ENCODE data around the gene RAPGEF2. TPM values are rescaled to one million over a fixed set of nuclear protein-coding genes. Genes with fewer than 3 reads are reported as not detected.
A peak's percentile ranks its signal among the peaks of the same experiment; 100 is the strongest.
"Not testable (repeated sequence)": the region's sequence is repeated elsewhere in the genome, so short reads cannot be mapped to it uniquely, and the experiment has no call there.

RAPGEF2 gene
- polyA plus RNA-seq, 1 experiment, result 19.6 TPM

- DNase-seq (ENCODE audit: low read depth), result peak; percentile 31
- TF ChIP-seq CTCF (IDR thresholded peaks at IDR 0.05; ENCODE audit: insufficient read depth, low read depth, low read length), result no peak
- CTCF ChIA-PET, result interaction anchor here (1.1 to 2.0 kb wide), 2 partner anchors 12 to 45 kb away, joined by 3 to 6 read pairs; no protein-coding TSS in a partner anchor
- H3K27me3 ChIP-seq (ENCODE audit: control insufficient read depth, insufficient read depth, low read length), result no peaks in the 10 kb centered on the region
- peaks cover 3% of the 10 kb centered on the region for H3K36me3 ChIP-seq (ENCODE audit: control insufficient read depth, insufficient read depth, low read length)
- POLR2A ChIA-PET, result interaction anchor here (0.6 kb wide), 2 partner anchors 11 to 47 kb away, joined by 3 to 7 read pairs; no protein-coding TSS in a partner anchor
- H3K4me3 ChIP-seq (ENCODE audit: low read depth, low read length), result no peak overlapping the region
Observed at GRCh38 chr4:159248384-159249178, 145.7 kb downstream of the RAPGEF2 start.

- no peak for TF ChIP-seq CTCF (IDR thresholded peaks at IDR 0.05; ENCODE audit: insufficient read depth, low read depth, low read length)
- no peak overlapping the region for H3K4me3 ChIP-seq (ENCODE audit: low read depth, low read length)
- no peak for DNase-seq (ENCODE audit: low read depth)
- CTCF ChIA-PET, result no interaction called here
- POLR2A ChIA-PET, result no interaction called here
- H3K27me3 ChIP-seq (ENCODE audit: control insufficient read depth, insufficient read depth, low read length), result no peaks in the 10 kb centered on the region
- H3K36me3 ChIP-seq (ENCODE audit: control insufficient read depth, insufficient read depth, low read length), result peaks cover 3% of the 10 kb centered on the region
Observed at GRCh38 chr4:159250751-159251325, 148.0 kb downstream of the RAPGEF2 start.

- H3K4me3 ChIP-seq (ENCODE audit: low read depth, low read length); CTCF ChIA-PET; H3K36me3 ChIP-seq (ENCODE audit: control insufficient read depth, insufficient read depth, low read length): not testable (repeated sequence)
Observed at GRCh38 chr4:159251580-159251979, 148.7 kb downstream of the RAPGEF2 start.

GRCh38 chr4:159252491-159252890 is 149.6 kb downstream of the RAPGEF2 start:
- CTCF ChIA-PET, result no interaction called here
- POLR2A ChIA-PET, result no interaction called here
- TF ChIP-seq CTCF (IDR thresholded peaks at IDR 0.05; ENCODE audit: insufficient read depth, low read depth, low read length), result no peak
- Histone ChIP-seq H3K27me3 (ENCODE audit: control insufficient read depth, insufficient read depth, low read length) (no peaks in the 10 kb centered on the region), H3K4me3 (ENCODE audit: low read depth, low read length) (no peak overlapping the region), H3K36me3 (ENCODE audit: control insufficient read depth, insufficient read depth, low read length) (peaks cover 3% of the 10 kb centered on the region)
- DNase-seq (ENCODE audit: low read depth), result no peak

More at GRCh38 chr4:159251580-159251979, 148.7 kb downstream of the RAPGEF2 start:
- DNase-seq (ENCODE audit: low read depth); H3K27me3 ChIP-seq (ENCODE audit: control insufficient read depth, insufficient read depth, low read length); POLR2A ChIA-PET: not testable (repeated sequence)

- no peak for DNase-seq (ENCODE audit: low read depth)
- no peaks in the 10 kb centered on the region; the same call in 1 of the 2 replicates for H3K36me3 ChIP-seq (ENCODE audit: control insufficient read depth, insufficient read depth, low read length)
- POLR2A ChIA-PET, result no interaction called here
- no peak overlapping the region for H3K4me3 ChIP-seq (ENCODE audit: low read depth, low read length)
- no peak for TF ChIP-seq CTCF (IDR thresholded peaks at IDR 0.05; ENCODE audit: insufficient read depth, low read depth, low read length)
- CTCF ChIA-PET, result no interaction called here
- no peaks in the 10 kb centered on the region for H3K27me3 ChIP-seq (ENCODE audit: control insufficient read depth, insufficient read depth, low read length)
Observed at GRCh38 chr4:159256037-159256436, 153.2 kb downstream of the RAPGEF2 start.
